Measurements from ENCODE around the gene EID2.

EID2 gene

DNA sequence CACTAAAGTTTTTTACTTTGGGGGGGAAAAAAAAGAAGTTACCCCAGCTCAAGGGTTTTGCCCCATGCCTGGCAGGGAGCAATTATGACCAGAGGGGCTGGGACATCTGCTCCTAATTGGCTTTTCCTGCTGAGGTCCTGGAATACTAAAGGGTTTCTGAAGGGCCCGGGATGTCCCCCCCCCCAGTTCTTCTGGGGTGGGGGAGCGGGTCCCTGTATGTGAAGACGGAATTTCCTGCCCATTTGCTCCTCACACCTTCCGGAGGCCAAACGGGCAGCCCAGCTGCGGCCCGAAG is 42.3 kb downstream of the EID2 start:
- no peak for DNase-seq (ENCODE audit: extremely low read depth, insufficient read length)
- H3K36me3 ChIP-seq (ENCODE audit: control insufficient read depth, insufficient read depth, low read length) = no peaks in the 10 kb centered on the region
- no peak overlapping the region for H3K4me3 ChIP-seq (replicated peaks; ENCODE audit: low read depth, low read length)
- TF ChIP-seq, protein P1, sequence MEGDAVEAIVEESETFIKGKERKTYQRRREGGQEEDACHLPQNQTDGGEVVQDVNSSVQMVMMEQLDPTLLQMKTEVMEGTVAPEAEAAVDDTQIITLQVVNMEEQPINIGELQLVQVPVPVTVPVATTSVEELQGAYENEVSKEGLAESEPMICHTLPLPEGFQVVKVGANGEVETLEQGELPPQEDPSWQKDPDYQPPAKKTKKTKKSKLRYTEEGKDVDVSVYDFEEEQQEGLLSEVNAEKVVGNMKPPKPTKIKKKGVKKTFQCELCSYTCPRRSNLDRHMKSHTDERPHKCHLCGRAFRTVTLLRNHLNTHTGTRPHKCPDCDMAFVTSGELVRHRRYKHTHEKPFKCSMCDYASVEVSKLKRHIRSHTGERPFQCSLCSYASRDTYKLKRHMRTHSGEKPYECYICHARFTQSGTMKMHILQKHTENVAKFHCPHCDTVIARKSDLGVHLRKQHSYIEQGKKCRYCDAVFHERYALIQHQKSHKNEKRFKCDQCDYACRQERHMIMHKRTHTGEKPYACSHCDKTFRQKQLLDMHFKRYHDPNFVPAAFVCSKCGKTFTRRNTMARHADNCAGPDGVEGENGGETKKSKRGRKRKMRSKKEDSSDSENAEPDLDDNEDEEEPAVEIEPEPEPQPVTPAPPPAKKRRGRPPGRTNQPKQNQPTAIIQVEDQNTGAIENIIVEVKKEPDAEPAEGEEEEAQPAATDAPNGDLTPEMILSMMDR (IDR thresholded peaks at IDR 0.05; ENCODE audit: insufficient read depth, low read length, poor library complexity, severe bottlenecking) = no peak
- H3K27me3 ChIP-seq (replicated peaks; ENCODE audit: control insufficient read depth, insufficient read depth, low read length) = no peaks in the 10 kb centered on the region; the same call in 1 of the 2 replicates

DNA sequence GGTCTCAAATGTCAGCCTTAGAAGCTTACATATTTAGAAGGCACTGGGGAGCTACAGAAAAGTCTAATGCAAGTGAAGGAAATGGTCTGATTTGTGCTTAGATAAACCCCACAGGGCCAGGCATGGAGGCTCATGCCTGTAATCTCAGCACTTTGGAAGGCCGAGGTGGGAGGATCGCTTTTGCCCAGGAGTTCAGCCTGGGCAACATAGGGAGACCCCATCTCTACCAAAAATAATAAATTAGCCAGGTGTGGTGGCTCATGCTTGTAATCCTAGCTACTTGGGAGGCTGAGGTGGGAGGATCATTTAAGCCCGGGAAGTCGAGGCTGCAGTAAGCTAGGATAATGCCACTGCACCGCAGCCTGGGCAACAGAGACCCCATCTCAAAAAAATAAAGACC is 43.9 kb downstream of the EID2 start:
- TF ChIP-seq, protein P1 (IDR thresholded peaks at IDR 0.05; ENCODE audit: insufficient read depth, low read length, poor library complexity, severe bottlenecking) = no peak
- H3K27me3 ChIP-seq (replicated peaks; ENCODE audit: control insufficient read depth, insufficient read depth, low read length) = no peaks in the 10 kb centered on the region; the same call in 1 of the 2 replicates
- DNase-seq (ENCODE audit: extremely low read depth, insufficient read length) = no peak
- H3K4me3 ChIP-seq (replicated peaks; ENCODE audit: low read depth, low read length) = no peak overlapping the region
- H3K36me3 ChIP-seq (ENCODE audit: control insufficient read depth, insufficient read depth, low read length) = peaks cover 1% of the 10 kb centered on the region; the same call in 1 of the 2 replicates

DNA sequence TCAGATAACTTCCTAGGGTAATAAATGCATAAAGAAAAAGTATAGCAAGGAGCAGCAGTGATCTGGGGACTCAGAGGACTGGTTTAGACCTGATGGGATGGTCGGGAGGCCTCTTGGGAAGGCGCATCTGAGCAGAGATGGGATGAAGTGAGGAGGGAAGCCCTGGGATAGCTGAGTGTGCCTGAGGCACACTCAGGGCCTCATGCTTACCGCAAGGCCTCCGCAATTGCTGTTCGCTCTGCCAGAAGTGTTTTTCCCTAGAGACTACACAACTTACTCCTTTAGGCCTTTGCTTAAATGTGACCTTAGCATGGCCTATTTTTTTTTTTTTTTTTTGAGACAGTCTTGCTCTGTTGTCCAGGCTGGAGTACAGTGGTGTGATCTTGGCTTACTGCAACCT is 45.3 kb downstream of the EID2 start:
- TF ChIP-seq, protein P1 (IDR thresholded peaks at IDR 0.05; ENCODE audit: insufficient read depth, low read length, poor library complexity, severe bottlenecking) = no peak
- DNase-seq (ENCODE audit: extremely low read depth, insufficient read length) = no peak
- peaks cover 7% of the 10 kb centered on the region for H3K36me3 ChIP-seq (ENCODE audit: control insufficient read depth, insufficient read depth, low read length)
- no peaks in the 10 kb centered on the region; the same call in 1 of the 2 replicates for H3K27me3 ChIP-seq (replicated peaks; ENCODE audit: control insufficient read depth, insufficient read depth, low read length)
- no peak overlapping the region for H3K4me3 ChIP-seq (replicated peaks; ENCODE audit: low read depth, low read length)

DNA sequence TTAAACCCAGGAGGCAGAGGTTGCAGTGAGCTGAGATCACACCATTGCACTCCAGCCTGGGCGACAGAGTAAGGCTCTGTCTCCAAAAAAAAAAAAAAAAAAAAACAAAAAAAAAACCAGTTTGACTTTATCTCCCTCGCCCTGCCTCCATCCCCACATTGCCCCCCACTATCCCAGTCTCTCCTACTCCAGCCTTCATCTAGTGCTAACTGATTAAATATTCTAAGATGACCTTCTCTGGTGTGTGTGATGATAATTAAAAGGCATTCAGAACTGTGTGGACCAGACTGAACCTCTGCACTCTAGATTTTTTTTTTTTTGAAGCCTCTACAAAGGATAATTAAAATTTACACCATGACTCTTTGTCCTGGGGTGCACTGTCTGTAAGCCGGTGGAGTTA is 47.2 kb downstream of the EID2 start:
- no peaks in the 10 kb centered on the region for H3K27me3 ChIP-seq (replicated peaks; ENCODE audit: control insufficient read depth, insufficient read depth, low read length)
- H3K4me3 ChIP-seq (replicated peaks; ENCODE audit: low read depth, low read length) = no peak overlapping the region
- no peak for DNase-seq (ENCODE audit: extremely low read depth, insufficient read length)
- peaks cover 15% of the 10 kb centered on the region for H3K36me3 ChIP-seq (ENCODE audit: control insufficient read depth, insufficient read depth, low read length)
- TF ChIP-seq, protein P1 (IDR thresholded peaks at IDR 0.05; ENCODE audit: insufficient read depth, low read length, poor library complexity, severe bottlenecking) = no peak

DNA sequence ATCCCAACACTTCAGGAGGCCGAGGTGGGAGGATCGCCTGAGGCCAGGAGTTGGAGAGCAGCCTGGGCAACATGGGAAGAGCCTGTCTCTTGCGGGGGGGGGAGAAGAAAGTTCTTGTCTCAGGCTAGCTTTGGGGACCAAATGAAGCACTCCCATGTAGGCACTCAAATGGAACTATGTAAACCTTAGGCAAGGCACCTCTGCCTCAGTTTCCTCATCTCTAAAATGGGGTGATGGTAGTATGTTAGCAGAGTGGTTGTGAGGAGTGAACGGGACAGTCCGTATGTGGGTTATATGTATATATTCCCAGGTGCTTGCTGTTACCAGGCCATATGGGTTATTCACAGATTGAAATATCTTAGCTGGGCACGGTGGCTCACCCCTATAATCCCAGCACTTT is 47.7 kb downstream of the EID2 start:
- no peaks in the 10 kb centered on the region for H3K27me3 ChIP-seq (replicated peaks; ENCODE audit: control insufficient read depth, insufficient read depth, low read length)
- H3K4me3 ChIP-seq (replicated peaks; ENCODE audit: low read depth, low read length) = no peak overlapping the region
- TF ChIP-seq, protein P1 (IDR thresholded peaks at IDR 0.05; ENCODE audit: insufficient read depth, low read length, poor library complexity, severe bottlenecking) = no peak
- no peak for DNase-seq (ENCODE audit: extremely low read depth, insufficient read length)
- H3K36me3 ChIP-seq (ENCODE audit: control insufficient read depth, insufficient read depth, low read length) = peaks cover 15% of the 10 kb centered on the region

DNA sequence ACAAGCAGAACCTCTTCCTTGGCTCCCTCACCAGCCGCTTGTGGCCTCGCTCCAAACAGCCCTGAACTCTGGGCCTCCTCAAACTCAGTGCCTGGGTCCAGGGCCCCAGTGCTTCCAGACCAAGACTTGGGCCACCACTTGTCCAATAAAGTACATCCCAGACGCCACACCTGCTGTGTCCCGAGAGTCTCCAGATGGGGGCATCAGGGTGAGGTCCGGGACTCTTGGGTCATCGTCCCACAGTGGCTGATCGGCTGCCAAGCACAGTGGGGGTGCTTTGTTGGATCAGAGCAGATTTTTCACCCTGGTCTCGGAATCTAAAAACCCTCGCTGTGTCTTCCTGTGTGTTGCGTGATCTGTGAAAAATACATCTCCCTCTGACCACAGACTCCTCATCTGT is 50.2 kb downstream of the EID2 start:
- Histone ChIP-seq H3K4me3 (replicated peaks; ENCODE audit: low read depth, low read length) (no peak overlapping the region), H3K36me3 (ENCODE audit: control insufficient read depth, insufficient read depth, low read length) (peaks cover 26% of the 10 kb centered on the region), H3K27me3 (replicated peaks; ENCODE audit: control insufficient read depth, insufficient read depth, low read length) (no peaks in the 10 kb centered on the region)
- TF ChIP-seq, protein P1 (IDR thresholded peaks at IDR 0.05; ENCODE audit: insufficient read depth, low read length, poor library complexity, severe bottlenecking) = no peak
- DNase-seq (ENCODE audit: extremely low read depth, insufficient read length) = no peak
